Activated CD8-positive, alpha-beta memory T cell treated with anti-CD3 and anti-CD28 coated beads for 24 hours (primary cell): Measurements from ENCODE around the gene ZNF24.

ENCODE experiments used
- DNase-seq: peaks from one replicate; pipeline ENCODE4 v3.0.0-alpha.2; 2020

Gene ZNF24

DNA sequence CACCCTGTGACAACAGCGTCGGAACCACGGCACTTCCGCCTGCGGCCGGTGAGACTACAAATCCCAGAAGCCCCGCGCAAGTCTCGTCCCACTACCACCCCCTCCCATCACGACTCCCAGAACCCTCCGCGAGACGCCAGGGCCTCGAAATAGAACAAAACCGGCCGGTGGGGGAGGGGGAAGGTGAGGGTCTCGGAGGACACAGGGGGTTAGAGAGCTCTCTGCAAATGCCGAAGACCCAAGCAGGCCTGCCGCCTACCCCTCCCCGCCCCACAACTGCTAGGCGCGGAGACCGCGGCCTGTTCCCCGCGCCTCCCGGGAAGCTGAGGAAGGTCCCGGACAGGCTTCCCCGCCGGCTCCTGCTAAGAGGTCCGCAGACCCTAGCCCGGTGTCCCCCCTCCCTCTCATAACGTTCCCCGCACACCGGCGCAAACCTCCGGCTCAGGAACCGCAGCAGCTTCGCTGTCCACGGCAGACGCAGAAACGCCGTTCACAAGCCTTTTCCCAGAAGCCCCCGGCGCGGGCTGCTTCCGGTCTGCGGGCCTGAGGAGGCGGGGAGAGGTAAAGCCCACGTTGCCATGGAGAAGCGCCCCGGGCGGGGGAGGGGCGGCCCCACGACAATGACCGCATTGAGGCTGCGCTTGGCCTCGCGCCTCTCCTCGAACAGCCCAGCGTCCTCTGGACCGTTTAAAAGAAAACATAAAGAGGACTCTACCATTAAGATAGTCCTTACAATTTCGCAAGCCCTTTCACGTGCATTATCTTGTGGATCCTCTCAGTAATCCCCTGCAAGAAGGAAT, at the start of gene ZNF24:
ZNF24 (minus strand) TSS at position 485 of the 800 bp plus-strand sequence. CDS start 3,770 bp downstream, outside the sequence.
- DNase-seq = peak; percentile 97

GRCh38 chr18:35393716-35394115, 49.5 kb upstream of the ZNF24 start:
- no peak for DNase-seq

DNA sequence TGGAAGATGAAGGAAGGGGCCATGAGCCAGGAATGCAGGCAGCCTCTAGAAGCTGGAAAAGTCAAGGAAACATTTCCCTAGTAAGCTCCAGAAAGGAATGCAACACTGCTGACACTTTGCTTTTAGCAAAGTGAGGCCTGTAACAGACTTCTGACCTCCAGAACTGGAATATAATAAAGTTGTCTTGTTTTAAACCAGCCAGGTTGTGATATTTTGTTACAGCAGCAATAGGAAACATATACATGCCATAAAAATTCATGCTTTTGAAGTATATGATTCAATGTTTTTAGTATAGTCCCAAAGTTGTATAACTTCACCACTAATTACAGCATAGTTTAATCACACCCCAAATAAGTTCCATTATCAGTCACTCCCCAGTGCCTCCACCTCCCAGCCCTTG, 48.2 kb upstream of the ZNF24 start:
- no peak for DNase-seq

DNA sequence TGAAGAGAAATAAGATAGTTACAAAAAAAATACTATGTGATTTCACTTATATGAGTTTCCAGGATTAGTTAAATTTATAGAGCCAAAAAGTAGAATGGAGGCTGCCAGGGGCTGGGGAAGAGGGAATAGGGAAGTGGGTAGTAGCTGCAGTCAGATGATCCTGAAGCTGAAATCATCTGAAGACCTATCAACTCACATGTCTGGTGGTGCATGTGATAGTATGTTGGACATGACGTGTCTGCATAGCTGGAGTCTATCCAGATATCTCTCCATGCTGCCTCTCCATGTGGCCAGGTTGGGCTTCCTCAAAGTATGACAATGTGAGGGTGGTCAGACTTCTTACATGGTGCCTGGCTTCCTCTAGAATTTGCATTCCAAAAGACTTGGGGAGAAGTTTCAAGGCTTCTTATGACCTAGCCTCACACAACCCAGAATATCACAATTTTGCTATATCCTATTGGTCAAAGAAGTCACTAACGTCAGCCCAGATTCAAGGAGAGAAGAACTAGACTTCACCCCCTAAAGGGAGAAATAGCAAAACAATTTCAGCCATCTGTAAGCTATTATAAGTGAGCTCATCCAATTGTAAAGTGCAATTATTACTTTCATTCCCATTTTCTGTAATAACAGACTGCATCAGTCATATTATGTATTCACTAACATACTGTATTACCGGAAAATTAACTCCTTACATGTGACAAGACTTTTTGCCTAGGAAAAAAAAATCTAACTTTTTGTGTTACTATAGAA, 46.9 kb upstream of the ZNF24 start:
- no peak for DNase-seq

DNA sequence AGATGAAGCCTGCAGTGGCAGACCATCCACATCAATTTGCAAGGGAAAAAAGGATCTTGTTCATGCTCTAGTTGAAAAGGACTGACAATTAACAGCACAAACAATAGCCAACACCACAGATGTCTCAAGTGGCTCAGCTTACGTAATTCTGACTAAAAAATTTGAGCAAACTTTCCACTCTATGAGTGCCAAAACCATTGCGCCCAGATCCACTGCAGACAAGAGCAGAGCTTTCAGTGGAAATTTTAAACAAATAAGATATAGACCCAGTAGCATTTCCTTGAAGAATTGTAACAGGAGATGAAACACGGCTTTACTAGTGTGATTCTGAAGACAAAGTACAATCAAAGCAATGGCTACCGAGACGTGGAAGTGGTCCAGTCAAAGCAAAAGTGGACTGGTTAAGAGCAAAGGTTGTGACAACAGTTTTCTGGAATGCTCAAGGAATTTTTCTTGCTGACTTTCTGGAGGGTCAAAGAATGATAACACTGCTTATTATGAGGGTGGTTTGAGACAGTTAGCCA, 44.9 kb upstream of the ZNF24 start:
- DNase-seq = no peak

- DNase-seq = no peak
Observed at GRCh38 chr18:35387152-35387571, 42.9 kb upstream of the ZNF24 start.

DNA sequence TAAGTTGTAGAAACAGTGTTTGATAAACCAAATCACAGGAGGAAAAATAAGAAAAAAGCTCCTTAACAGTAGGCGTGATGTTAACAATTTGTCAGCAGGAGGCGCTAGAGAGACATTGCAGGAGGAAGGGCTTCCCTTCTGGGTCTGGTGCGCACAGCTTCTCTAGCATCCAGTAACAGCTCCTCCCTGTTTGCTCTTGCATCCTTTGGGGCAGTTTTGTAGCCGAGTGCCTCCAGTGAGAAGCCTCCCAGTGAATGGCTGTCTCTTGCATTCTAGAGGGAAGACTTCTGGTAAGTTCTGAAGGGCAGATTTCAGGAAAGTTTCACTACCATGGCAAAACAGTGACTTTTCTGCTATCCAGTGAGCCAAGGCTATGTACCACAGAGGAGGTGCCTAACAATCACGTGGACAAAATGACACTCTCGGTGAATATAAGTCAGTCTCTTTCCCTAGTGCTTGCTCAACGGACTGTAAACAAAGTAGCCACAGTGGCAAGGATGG, 42.4 kb upstream of the ZNF24 start:
- peak; percentile 68 for DNase-seq

- DNase-seq = no peak
Observed at GRCh38 chr18:35383136-35383535, 38.9 kb upstream of the ZNF24 start.

GRCh38 chr18:35379421-35379820, 35.2 kb upstream of the ZNF24 start:
- DNase-seq = no peak

GRCh38 chr18:35378574-35378896, 34.3 kb upstream of the ZNF24 start:
- no peak for DNase-seq

- DNase-seq = no peak
Observed at GRCh38 chr18:35377875-35378573, 33.8 kb upstream of the ZNF24 start.

DNA sequence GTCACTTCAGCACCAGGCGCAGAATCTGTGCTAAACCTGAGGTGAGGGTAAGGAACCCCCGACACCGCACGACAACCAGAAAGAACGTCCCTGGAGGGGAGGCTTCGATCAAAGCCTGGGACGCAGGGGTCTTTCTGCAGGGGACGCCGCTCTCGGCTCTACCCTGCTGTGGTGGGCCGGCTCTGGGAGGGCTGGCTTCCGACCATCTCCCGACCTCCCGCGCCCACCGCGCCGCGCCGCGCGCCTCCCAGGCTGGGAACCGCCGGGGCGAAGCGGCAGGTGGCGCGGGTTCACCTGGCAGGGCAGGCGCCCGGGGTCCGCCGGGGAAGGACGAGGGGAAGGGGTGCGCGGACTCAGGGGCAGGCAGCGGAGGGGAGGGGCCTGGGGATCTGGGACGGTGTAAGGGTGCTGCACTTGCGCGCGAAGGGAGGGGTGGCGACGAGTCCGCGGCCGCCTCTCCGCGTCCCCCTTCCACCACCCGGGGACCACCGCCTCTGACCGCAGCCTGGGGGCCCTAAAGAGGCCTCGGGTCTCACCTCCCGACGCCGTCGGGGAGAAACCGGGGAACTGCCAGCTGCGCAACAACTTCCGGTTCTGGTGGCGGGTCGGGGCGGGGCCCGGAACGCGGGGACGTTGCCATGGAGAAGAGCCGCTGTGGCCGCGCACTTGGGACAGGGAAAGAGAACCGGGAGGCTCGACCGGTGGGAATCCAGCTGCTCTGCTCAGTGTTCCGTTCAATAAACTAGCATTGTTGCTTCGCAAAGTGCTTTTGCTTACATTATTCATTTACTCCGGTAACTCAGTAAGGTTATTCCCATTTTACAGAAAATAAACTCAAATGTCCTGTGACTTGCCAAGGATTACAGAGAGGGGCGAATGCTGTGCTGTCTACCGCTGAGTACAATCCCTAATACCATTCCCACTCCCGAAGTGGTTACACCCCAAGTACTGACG, 32.8 kb upstream of the ZNF24 start, which contains the start of gene ZNF396:
ZNF396 (minus strand) TSS at position 596 of the 954 bp plus-strand sequence. CDS start 3,045 bp downstream, outside the sequence.
- peak; percentile 86 for DNase-seq

- peak; percentile 67 for DNase-seq
Observed at GRCh38 chr18:35376393-35376741, 32.1 kb upstream of the ZNF24 start.

- no peak for DNase-seq
Observed at GRCh38 chr18:35374708-35375107, 30.5 kb upstream of the ZNF24 start.

GRCh38 chr18:35371412-35372195, 27.4 kb upstream of the ZNF24 start:
- DNase-seq = no peak

- DNase-seq = no peak
Observed at GRCh38 chr18:35369126-35369525, 24.9 kb upstream of the ZNF24 start.

DNA sequence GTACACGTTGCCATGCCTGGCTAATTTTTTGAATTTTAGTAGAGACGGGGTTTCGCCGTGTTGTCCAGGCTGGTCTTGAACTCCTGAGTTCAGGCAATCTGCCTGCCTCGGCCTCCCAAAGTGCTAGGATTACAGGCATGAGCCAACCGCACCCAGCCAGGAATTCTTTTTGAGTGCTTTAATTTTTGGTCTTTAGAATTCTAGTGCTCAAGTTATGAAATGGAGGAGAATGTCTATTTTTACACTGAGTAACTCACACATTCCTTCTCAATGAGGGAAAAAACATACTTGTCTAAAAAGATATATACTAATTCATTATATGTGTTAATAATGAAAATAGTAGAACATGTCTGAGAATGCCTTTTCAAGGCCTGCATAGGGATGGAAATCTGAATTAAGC, 24.4 kb upstream of the ZNF24 start:
- no peak for DNase-seq

DNA sequence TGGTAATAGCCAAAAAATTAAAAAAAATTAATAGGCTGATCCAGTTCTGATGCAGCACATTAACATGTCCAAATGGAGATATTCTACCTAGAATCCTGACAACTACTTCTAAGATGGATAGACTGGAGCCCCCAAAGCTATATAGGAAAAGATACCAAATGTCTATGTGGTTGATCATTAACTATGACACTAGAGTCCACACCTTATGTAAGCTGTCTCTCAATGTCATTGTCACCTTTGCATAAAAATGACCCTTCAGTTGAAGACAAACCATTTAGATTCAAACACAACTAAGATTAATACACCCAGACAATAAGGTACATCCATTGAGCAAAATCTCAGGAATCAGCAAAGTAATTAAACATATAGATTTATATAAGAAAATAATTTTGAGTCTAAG, 18.3 kb upstream of the ZNF24 start:
- DNase-seq = no peak

DNA sequence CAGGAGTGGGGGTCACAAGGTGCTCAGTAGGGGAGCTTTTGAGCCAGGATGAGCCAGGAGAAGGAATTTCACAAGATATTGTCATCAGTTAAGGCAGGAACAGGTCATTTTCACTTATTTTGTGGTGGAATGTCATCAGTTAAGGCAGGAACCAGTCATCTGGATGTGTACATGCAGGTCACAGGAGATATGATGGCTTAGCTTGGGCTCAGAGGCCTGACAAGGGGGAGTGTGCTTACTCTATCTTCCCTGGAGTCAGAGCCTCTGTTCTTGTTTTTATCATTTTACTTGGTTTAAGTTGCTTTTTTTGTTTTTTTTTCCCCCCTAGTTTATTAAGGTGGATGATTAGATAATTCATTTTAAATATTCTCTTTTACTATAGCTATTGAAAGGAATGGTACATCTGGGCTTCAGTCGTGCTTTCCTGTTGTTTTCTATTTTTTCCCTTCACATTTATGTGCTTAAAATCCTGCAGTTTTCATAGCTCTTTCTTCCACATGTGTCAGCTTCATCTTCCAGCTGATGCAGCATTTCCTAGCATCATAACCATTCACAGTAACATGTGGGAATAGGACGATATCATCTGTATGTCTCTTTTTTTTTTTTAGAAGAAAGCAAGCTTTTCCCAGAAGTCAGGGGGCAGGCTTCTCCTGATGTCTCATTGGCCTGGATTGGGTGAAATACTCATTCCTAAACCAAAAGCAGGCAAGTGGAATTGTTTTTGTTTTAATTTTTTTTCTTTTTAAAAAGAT, 17.5 kb upstream of the ZNF24 start:
- no peak for DNase-seq

DNA sequence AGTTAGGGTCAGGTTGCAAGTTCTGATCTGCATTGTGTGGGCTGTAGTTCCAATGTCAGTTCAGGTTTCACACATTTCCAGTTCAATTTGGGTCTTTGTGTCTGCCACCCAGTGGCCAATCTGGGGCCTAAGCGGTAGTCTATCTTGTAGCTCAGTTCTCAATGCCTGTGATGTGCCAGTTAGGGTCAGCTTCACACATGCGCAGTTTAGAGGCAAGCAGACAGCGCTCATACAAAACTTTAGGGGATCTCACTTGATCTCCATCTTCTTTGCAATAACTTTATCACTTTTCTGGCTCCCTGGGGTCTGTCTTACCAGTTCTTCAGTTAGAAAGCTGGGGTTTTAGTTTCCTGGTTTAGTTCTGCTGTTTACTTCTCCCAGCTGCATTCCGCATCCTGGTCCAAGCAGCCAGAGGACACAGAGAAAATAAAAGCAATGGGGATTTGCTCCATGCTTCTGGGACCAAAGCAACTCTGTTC, 11.0 kb upstream of the ZNF24 start:
- DNase-seq = peak; percentile 69
